ENCODE measurements around the gene ARHGAP25.

ARHGAP25 gene

DNA sequence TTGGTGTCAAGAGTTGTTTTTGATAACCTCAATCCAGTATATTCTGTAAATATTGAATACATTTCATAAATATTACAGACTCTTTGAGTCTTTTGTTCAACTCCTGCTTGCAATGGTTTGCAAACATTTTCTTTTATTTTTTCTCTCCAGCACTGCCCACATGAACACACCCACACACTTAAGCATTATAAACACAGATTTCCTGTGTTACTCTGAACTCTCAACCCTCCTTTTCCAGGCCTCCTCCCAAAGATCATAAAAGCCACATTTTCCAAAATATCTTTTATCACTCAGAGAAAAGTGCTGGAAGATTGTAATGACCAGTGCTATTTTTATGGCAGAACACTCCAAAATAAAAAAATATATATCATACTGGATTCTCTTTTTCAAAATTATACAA is 20.5 kb downstream of the ARHGAP25 start:
- no peak for DNase-seq (ENCODE audit: low spot score)
- no peak overlapping the region for H3K4me3 ChIP-seq
- no peak overlapping the region for H3K27ac ChIP-seq
- TF ChIP-seq, protein P1, sequence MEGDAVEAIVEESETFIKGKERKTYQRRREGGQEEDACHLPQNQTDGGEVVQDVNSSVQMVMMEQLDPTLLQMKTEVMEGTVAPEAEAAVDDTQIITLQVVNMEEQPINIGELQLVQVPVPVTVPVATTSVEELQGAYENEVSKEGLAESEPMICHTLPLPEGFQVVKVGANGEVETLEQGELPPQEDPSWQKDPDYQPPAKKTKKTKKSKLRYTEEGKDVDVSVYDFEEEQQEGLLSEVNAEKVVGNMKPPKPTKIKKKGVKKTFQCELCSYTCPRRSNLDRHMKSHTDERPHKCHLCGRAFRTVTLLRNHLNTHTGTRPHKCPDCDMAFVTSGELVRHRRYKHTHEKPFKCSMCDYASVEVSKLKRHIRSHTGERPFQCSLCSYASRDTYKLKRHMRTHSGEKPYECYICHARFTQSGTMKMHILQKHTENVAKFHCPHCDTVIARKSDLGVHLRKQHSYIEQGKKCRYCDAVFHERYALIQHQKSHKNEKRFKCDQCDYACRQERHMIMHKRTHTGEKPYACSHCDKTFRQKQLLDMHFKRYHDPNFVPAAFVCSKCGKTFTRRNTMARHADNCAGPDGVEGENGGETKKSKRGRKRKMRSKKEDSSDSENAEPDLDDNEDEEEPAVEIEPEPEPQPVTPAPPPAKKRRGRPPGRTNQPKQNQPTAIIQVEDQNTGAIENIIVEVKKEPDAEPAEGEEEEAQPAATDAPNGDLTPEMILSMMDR (IDR thresholded peaks at IDR 0.05) = no peak

DNA sequence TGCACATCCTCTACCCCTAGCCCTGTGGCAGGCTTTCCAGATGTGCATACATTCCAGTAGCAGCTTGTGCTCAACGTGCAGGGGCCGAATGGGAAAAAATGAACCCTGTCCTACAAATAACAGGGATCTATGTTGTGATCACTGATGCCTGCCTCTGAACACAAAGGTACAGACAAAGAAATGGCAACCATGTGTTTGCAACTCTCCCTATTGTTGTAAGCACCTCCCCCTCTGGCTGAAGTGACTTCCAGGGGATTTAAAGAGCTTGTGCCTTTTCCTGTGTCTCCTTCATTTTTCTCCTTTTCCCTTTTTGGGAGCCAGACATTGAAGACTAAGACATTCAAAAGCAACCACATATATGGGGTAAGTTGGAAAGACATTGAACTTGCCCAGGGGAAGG is 21.6 kb downstream of the ARHGAP25 start:
- Histone ChIP-seq H3K27ac (no peak overlapping the region), H3K4me3 (no peak overlapping the region)
- no peak for DNase-seq (ENCODE audit: low spot score)
- TF ChIP-seq, protein P1 (IDR thresholded peaks at IDR 0.05) = no peak

DNA sequence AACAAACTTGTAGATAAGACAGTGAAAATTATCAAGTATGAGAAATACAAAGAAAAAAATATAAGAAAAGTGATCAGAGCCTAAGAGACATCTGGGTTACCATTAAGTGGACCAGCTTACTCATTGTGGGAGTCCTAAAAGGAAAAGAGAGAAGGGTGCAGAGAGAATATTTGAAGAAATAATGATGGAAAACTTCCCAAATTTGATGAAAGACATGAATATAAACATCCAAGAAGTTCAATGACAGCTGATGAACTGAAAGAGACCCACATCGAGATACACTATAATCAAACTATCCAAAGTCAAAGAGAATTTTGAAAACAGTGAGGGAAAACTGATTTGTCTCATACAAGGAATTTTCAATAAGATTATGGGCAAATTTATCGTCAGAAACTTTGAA is 22.5 kb downstream of the ARHGAP25 start:
- H3K4me3 ChIP-seq = no peak overlapping the region
- no peak overlapping the region for H3K27ac ChIP-seq
- TF ChIP-seq, protein P1 (IDR thresholded peaks at IDR 0.05) = no peak
- DNase-seq (ENCODE audit: low spot score) = no peak

DNA sequence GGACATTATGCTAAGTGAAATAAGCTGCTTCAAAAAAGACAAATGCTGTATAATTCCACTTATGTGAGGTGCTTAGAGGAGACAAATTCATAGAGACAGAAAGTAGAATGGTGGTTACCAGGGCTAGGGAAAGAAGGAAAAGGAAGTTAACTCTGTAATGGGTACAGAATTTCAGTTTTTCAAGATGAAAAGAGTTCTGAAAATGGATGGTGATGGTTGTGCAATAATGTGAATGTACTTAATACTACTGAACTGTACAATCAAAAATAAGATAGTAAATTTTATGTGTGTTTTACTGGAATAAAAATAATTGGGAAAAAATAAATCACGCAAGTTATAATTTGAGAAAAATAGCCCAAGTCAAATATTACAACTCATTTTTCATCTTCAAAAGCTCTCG is 27.5 kb downstream of the ARHGAP25 start:
- peak overlapping the region in 1 of 2 donors; percentile 1 for H3K27ac ChIP-seq
- TF ChIP-seq, protein P1 (IDR thresholded peaks at IDR 0.05) = no peak
- no peak overlapping the region for H3K4me3 ChIP-seq
- DNase-seq (ENCODE audit: low spot score) = no peak

DNA sequence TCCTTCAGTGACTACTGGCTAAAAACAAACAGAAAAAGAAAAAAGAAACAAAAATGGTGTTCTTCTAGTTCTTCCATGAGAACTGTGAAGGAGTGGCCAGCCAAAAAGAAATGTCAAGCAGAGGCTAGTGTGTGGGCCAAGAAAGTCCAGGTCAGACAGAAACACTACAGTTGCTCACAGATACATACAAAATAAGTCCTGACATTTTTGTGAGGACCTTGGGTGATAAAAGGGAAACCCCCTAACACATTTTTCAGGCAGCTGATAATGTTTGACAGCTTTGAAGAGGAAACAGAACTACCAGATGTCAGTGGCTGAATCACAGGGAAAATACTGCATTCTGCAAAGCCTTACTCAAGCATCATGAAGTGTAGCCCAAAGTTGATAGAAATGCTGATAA is 28.1 kb downstream of the ARHGAP25 start:
- DNase-seq (ENCODE audit: low spot score) = no peak
- peak overlapping the region in 1 of 2 donors; percentile 1 for H3K27ac ChIP-seq
- H3K4me3 ChIP-seq = no peak overlapping the region
- TF ChIP-seq, protein P1 (IDR thresholded peaks at IDR 0.05) = no peak

DNA sequence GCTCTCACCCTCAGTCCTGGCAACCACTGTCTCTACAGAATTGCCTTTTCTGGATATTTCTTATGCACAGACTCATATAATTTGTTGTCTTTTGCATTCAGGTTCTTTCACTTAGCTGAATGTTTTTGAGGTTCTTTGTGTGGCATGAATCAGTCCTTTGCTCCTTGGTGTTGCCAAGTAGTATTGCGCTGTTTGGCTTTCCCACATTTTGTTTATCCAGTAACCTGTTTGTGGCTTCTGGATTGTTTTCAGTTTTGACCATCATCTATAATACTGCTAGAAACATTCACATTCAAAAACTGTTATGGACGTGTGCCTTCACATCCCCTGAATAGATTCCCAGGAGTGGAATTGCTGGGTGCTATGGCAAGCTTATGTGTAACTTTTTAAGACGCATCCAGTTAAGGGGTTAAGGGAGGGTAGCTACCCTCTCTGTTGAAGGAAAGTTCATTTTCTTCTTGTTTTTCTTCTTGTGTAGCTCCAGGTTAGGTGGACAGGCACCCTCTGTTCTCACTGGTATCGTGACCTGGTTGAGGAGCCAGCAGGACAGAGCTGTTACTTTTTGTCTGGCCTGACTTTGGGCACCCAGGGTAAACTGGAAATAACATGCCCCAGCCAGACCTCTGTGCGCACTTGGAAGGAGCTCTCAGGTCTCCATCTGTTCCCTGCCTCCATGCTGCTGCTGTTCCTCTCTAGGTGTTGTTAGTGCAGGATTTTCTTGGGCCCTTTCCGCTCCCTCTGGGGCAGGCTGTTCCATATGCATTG is 29.6 kb downstream of the ARHGAP25 start:
- DNase-seq (ENCODE audit: low spot score) = no peak
- TF ChIP-seq, protein P1 (IDR thresholded peaks at IDR 0.05) = no peak
- Histone ChIP-seq H3K4me3 (peak overlapping the region; percentile 33), H3K27ac (peak overlapping the region in 1 of 2 donors; percentile 30)

DNA sequence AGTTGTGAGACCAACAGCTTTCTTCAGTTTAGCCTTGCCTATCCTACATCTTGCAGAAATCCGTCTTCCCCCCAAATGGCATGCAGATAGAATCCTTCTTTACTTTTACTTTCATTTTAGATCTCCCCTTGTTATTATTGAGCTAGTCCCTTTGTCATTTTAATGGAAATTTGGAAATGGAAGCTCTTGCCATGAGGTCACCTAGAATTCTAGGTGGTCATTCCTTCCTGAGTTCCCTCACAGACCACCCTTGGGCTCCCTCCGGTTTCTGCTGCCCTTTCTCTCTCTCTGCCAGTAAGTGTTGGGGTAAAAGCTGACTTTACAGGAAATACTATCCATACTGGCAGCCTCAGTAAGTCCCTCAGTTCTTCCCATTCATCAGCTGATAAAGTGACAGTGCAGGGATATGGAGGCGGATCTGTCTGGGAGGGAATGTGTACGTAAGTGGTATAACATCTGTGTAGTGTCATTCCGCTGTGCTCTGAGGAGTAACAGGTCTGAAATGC is 30.2 kb downstream of the ARHGAP25 start:
- DNase-seq (ENCODE audit: low spot score) = no peak
- TF ChIP-seq, protein P1 (IDR thresholded peaks at IDR 0.05) = no peak
- Histone ChIP-seq H3K27ac (peak overlapping the region in 1 of 2 donors; percentile 30), H3K4me3 (peak overlapping the region; percentile 33)

All from coronary artery (tissue), 2 donors.